GM18526 (cell line): ENCODE results near the gene COL23A1.

Source experiments
- POLR2A ChIP-seq: IDR thresholded peaks from 3 replicates; pipeline ENCODE4 v1.6.1; 2011; ENCODE audit not compliant: insufficient read length; ENCODE audit errors: extremely low read depth

The COL23A1 gene

GRCh38 chr5:178341091-178341850, 248.9 kb downstream of the COL23A1 start:
- TF ChIP-seq POLR2A: no peak

- no peak for TF ChIP-seq POLR2A
Measured at GRCh38 chr5:178340637-178341036, 249.6 kb downstream of the COL23A1 start.

- TF ChIP-seq POLR2A: no peak
Measured at GRCh38 chr5:178340187-178340586, 250.0 kb downstream of the COL23A1 start.

- TF ChIP-seq POLR2A: no peak
Measured at GRCh38 chr5:178339272-178339671, 250.9 kb downstream of the COL23A1 start.

GRCh38 chr5:178338750-178339144, 251.4 kb downstream of the COL23A1 start:
- TF ChIP-seq POLR2A: no peak

- no peak for TF ChIP-seq POLR2A
Measured at GRCh38 chr5:178338126-178338749, 252.0 kb downstream of the COL23A1 start.

GRCh38 chr5:178337334-178337741, 252.9 kb downstream of the COL23A1 start:
- TF ChIP-seq POLR2A: no peak

GRCh38 chr5:178336889-178337288, 253.3 kb downstream of the COL23A1 start:
- no peak for TF ChIP-seq POLR2A

GRCh38 chr5:178335302-178336030, 254.7 kb downstream of the COL23A1 start:
- TF ChIP-seq POLR2A: no peak

- no peak for TF ChIP-seq POLR2A
Measured at GRCh38 chr5:178334861-178335260, 255.3 kb downstream of the COL23A1 start.

- TF ChIP-seq POLR2A: no peak
Measured at GRCh38 chr5:178333821-178334481, 256.2 kb downstream of the COL23A1 start.

GRCh38 chr5:178332210-178332641, 258.0 kb downstream of the COL23A1 start:
- no peak for TF ChIP-seq POLR2A

GRCh38 chr5:178331491-178331996, 258.6 kb downstream of the COL23A1 start:
- TF ChIP-seq POLR2A: no peak

GRCh38 chr5:178330791-178331404, 259.3 kb downstream of the COL23A1 start:
- TF ChIP-seq POLR2A: no peak
